Activated T-helper 1 cell treated with anti-CD3 and anti-CD28 coated beads, Interleukin-12 subunit alpha, Interleukin-12 subunit beta, Interleukin-2, Interleukin-4 antibody, amounts not matched to agents 30 ng/mL and 10 ng/mL and 1 ng/mL, durations not matched to agents 14 hours and 24 hours and 36 hours (primary cell): ENCODE results near the gene COMT. TPM values are rescaled to one million over a fixed set of nuclear protein-coding genes. Genes with fewer than 3 reads are reported as not detected.

Experiments used
- DNase-seq: peaks from one replicate; pipeline ENCODE4 v3.0.0; 2021; ENCODE audit warnings: low spot score
- H3K27ac Mint-ChIP-seq: one replicate; pipeline ENCODE4 v1.8.0; 2021; ENCODE audit warnings: mild to moderate bottlenecking, mixed read lengths
- H3K27me3 Mint-ChIP-seq: one replicate; pipeline ENCODE4 v1.8.0; 2022; ENCODE audit warnings: mild to moderate bottlenecking, moderate library complexity, mixed read lengths; ENCODE audit not compliant: insufficient read depth
- H3K36me3 Mint-ChIP-seq: one replicate; pipeline ENCODE4 v1.8.0; 2021; ENCODE audit warnings: low read depth, mixed read lengths
- H3K4me1 Mint-ChIP-seq: one replicate; pipeline ENCODE4 v1.8.0; 2021; ENCODE audit warnings: low read depth, mixed read lengths
- H3K4me3 Mint-ChIP-seq: one replicate; pipeline ENCODE4 v1.8.0; 2021; ENCODE audit warnings: mild to moderate bottlenecking, moderate library complexity, mixed read lengths
- H3K9me3 Mint-ChIP-seq: one replicate; pipeline ENCODE4 v1.8.0; 2021; ENCODE audit warnings: mixed read lengths
- intact Hi-C: fragments of 100-400 bp; cut with micrococcal nuclease; formaldehyde crosslinking; loops from one replicate; pipeline ENCODE4 v1.15.1; 2024
- total RNA-seq: library from RNA; stranded (reverse); gene quantifications from 2 replicates; pipeline ENCODE4 v1.2.3, GENCODE V29; 2022

The COMT gene
- 99.4 and 112 TPM in 2 replicates for total RNA-seq

GRCh38 chr22:19941365-19942082 is at the start of gene COMT, which contains the start of gene TXNRD2:
TSS of gene COMT (plus strand) at chr22:19941772. CDS start at chr22:19962527, 20,755 bp downstream.
TSS of gene TXNRD2 (minus strand) at chr22:19941818. CDS start at chr22:19941803, 15 bp downstream.
- Mint-ChIP-seq H3K27me3 (peaks cover 1% of the 10 kb centered on the region), H3K4me1 (peaks cover 27% of the 10 kb centered on the region), H3K27ac (peak within 1 kb of the TSS; percentile 93), H3K9me3 (peaks cover 8% of the 10 kb centered on the region), H3K4me3 (peak within 1 kb of the TSS; percentile 98), H3K36me3 (peaks cover 15% of the 10 kb centered on the region)
- intact Hi-C loops: loop anchor here (1.0 to 5.0 kb wide), 2 partner anchors 49 to 87 kb away; partner anchors contain the start of genes GNB1L and RTL10
- DNase-seq: peak; percentile 67

- H3K27ac Mint-ChIP-seq: peak overlapping the region; percentile 95
- peak overlapping the region; percentile 77 for H3K4me3 Mint-ChIP-seq
- H3K36me3 Mint-ChIP-seq: peaks cover 2% of the 10 kb centered on the region
- intact Hi-C loops: loop anchor here (1.0 to 5.0 kb wide), 6 partner anchors 38 to 750 kb away; partner anchors contain the start of genes CDC45, COMT, ESS2 and GNB1L
- H3K27me3 Mint-ChIP-seq: no peaks in the 10 kb centered on the region
- peak; percentile 28 for DNase-seq
- H3K9me3 Mint-ChIP-seq: no peaks in the 10 kb centered on the region
- H3K4me1 Mint-ChIP-seq: peaks cover 38% of the 10 kb centered on the region
Measured at GRCh38 chr22:19892257-19892879, 49.2 kb upstream of the COMT start.

GRCh38 chr22:19892925-19893324 is 48.6 kb upstream of the COMT start:
- H3K9me3 Mint-ChIP-seq: no peaks in the 10 kb centered on the region
- intact Hi-C loops: loop anchor here (1.0 to 5.0 kb wide), 6 partner anchors 39 to 751 kb away; partner anchors contain the start of genes CDC45, COMT, ESS2 and GNB1L
- peaks cover 2% of the 10 kb centered on the region for H3K36me3 Mint-ChIP-seq
- H3K27ac Mint-ChIP-seq: peak overlapping the region; percentile 1
- no peak for DNase-seq
- no peak overlapping the region for H3K4me3 Mint-ChIP-seq
- H3K27me3 Mint-ChIP-seq: no peaks in the 10 kb centered on the region
- H3K4me1 Mint-ChIP-seq: peaks cover 34% of the 10 kb centered on the region

- no peak overlapping the region for H3K4me3 Mint-ChIP-seq
Measured at GRCh38 chr22:19893363-19893762, 48.2 kb upstream of the COMT start.

GRCh38 chr22:19895160-19895849 is 46.3 kb upstream of the COMT start:
- no peak for DNase-seq
- H3K27me3 Mint-ChIP-seq: no peaks in the 10 kb centered on the region
- H3K4me1 Mint-ChIP-seq: peaks cover 28% of the 10 kb centered on the region
- H3K36me3 Mint-ChIP-seq: peaks cover 2% of the 10 kb centered on the region
- H3K4me3 Mint-ChIP-seq: no peak overlapping the region
- no peaks in the 10 kb centered on the region for H3K9me3 Mint-ChIP-seq
- H3K27ac Mint-ChIP-seq: no peak overlapping the region
- intact Hi-C loops: no loop called here

More at GRCh38 chr22:19893363-19893762, 48.2 kb upstream of the COMT start:
- intact Hi-C loops: loop anchor here (5.0 kb wide), 5 partner anchors 49 to 751 kb away; partner anchors contain the start of genes CDC45, COMT, ESS2 and TXNRD2
- Mint-ChIP-seq H3K36me3 (peaks cover 2% of the 10 kb centered on the region), H3K9me3 (no peaks in the 10 kb centered on the region), H3K4me1 (peaks cover 34% of the 10 kb centered on the region), H3K27me3 (no peaks in the 10 kb centered on the region), H3K27ac (no peak overlapping the region)
- no peak for DNase-seq

GRCh38 chr22:19896665-19897355 is 44.8 kb upstream of the COMT start:
- no peaks in the 10 kb centered on the region for H3K36me3 Mint-ChIP-seq
- peaks cover 13% of the 10 kb centered on the region for H3K4me1 Mint-ChIP-seq
- H3K4me3 Mint-ChIP-seq: no peak overlapping the region
- intact Hi-C loops: no loop called here
- no peaks in the 10 kb centered on the region for H3K27me3 Mint-ChIP-seq
- no peak for DNase-seq
- H3K9me3 Mint-ChIP-seq: no peaks in the 10 kb centered on the region
- no peak overlapping the region for H3K27ac Mint-ChIP-seq

- Mint-ChIP-seq H3K4me3 (no peak overlapping the region), H3K9me3 (no peaks in the 10 kb centered on the region), H3K4me1 (peaks cover 4% of the 10 kb centered on the region), H3K36me3 (no peaks in the 10 kb centered on the region), H3K27ac (no peak overlapping the region), H3K27me3 (no peaks in the 10 kb centered on the region)
- intact Hi-C loops: no loop called here
- DNase-seq: no peak
Measured at GRCh38 chr22:19897726-19898125, 43.8 kb upstream of the COMT start.

- Mint-ChIP-seq H3K4me1 (no peaks in the 10 kb centered on the region), H3K27ac (no peak overlapping the region), H3K4me3 (no peak overlapping the region), H3K27me3 (no peaks in the 10 kb centered on the region), H3K9me3 (no peaks in the 10 kb centered on the region), H3K36me3 (no peaks in the 10 kb centered on the region)
- no peak for DNase-seq
- intact Hi-C loops: no loop called here
Measured at GRCh38 chr22:19898145-19898544, 43.4 kb upstream of the COMT start.

- intact Hi-C loops: no loop called here
- DNase-seq: no peak
- peak overlapping the region; percentile 48 for H3K27ac Mint-ChIP-seq
- H3K27me3 Mint-ChIP-seq: no peaks in the 10 kb centered on the region
- no peak overlapping the region for H3K4me3 Mint-ChIP-seq
- H3K9me3 Mint-ChIP-seq: no peaks in the 10 kb centered on the region
- H3K4me1 Mint-ChIP-seq: no peaks in the 10 kb centered on the region
- H3K36me3 Mint-ChIP-seq: no peaks in the 10 kb centered on the region
Measured at GRCh38 chr22:19898831-19899567, 42.6 kb upstream of the COMT start.

- no peak overlapping the region for H3K4me3 Mint-ChIP-seq
- intact Hi-C loops: no loop called here
- no peaks in the 10 kb centered on the region for H3K4me1 Mint-ChIP-seq
- H3K27me3 Mint-ChIP-seq: no peaks in the 10 kb centered on the region
- no peak for DNase-seq
- H3K27ac Mint-ChIP-seq: no peak overlapping the region
- H3K9me3 Mint-ChIP-seq: no peaks in the 10 kb centered on the region
- no peaks in the 10 kb centered on the region for H3K36me3 Mint-ChIP-seq
Measured at GRCh38 chr22:19900707-19901436, 40.7 kb upstream of the COMT start.

GRCh38 chr22:19901577-19902244 is 39.9 kb upstream of the COMT start:
- DNase-seq: no peak
- Mint-ChIP-seq H3K27ac (no peak overlapping the region), H3K4me1 (no peaks in the 10 kb centered on the region), H3K4me3 (no peak overlapping the region), H3K9me3 (no peaks in the 10 kb centered on the region), H3K27me3 (no peaks in the 10 kb centered on the region), H3K36me3 (peaks cover 3% of the 10 kb centered on the region)
- intact Hi-C loops: no loop called here
